ENCODE measurements around the gene HIPK3.

GRCh38 chr11:33259869-33260268 lies 2.7 kb downstream of the HIPK3 start:
- no peak for TF ChIP-seq POLR2AphosphoS5 (IDR thresholded peaks at IDR 0.05; ENCODE audit: low read depth, low read length)
- TF ChIP-seq POLR2A (IDR thresholded peaks at IDR 0.05; ENCODE audit: low read depth, low read length) = no peak

Data from GM12892 (cell line).